Esophagus (tissue), 2 donors: ENCODE measurements around the gene PLEKHG2. TPM values are rescaled to one million over a fixed set of nuclear protein-coding genes. Genes with fewer than 3 reads are reported as not detected.
"Not testable (repeated sequence)": the region's sequence is repeated elsewhere in the genome, so short reads cannot be mapped to it uniquely, and the experiment has no call there.

Experiments
- H3K27ac ChIP-seq, 2 donors: one replicate each; pipeline ENCODE4 v1.5.1; 2013; ENCODE audit warnings: low read depth in 2 of 2, mild to moderate bottlenecking in 2 of 2, inconsistent platforms in 1 of 2, low read length in 1 of 2, moderate library complexity in 1 of 2
- H3K27me3 ChIP-seq, 2 donors: one replicate each; pipeline ENCODE4 v1.6.1; 2013; ENCODE audit warnings: low read length in 2 of 2, control low read depth in 1 of 2, mild to moderate bottlenecking in 1 of 2; ENCODE audit not compliant: insufficient read depth in 2 of 2, control insufficient read depth in 1 of 2
- H3K36me3 ChIP-seq, 2 donors: one replicate each; pipeline ENCODE4 v1.6.1; 2013; ENCODE audit warnings: low read length in 1 of 2; ENCODE audit not compliant: control insufficient read depth in 2 of 2, insufficient read depth in 2 of 2
- H3K4me1 ChIP-seq, 2 donors: one replicate each; pipeline ENCODE4 v1.6.1; 2013; ENCODE audit warnings: low read length in 1 of 2; ENCODE audit not compliant: control insufficient read depth in 2 of 2, insufficient read depth in 2 of 2
- H3K4me3 ChIP-seq, 2 donors: one replicate each; pipeline ENCODE4 v1.5.1; 2013; ENCODE audit warnings: low read length in 2 of 2, mild to moderate bottlenecking in 2 of 2, low read depth in 1 of 2, moderate library complexity in 1 of 2
- H3K9me3 ChIP-seq, 2 donors: one replicate each; pipeline ENCODE4 v1.6.1; 2013; ENCODE audit warnings: mild to moderate bottlenecking in 2 of 2, low read depth in 1 of 2, low read length in 1 of 2, moderate library complexity in 1 of 2; ENCODE audit not compliant: control insufficient read depth in 2 of 2, insufficient read depth in 1 of 2
- WGBS, 2 donors: extraction: QIAGEN DNeasy Blood & Tissue Kit; methylation state at CpG; one replicate each; pipeline ENCODE4 v1.1.7; 2013; 5-methylcytosine and 5-hydroxymethylcytosine counted together
- polyA plus RNA-seq, 2 donors: library from polyadenylated mRNA; stranded (reverse); fragments of 200-250 nt; gene quantifications; one replicate each; pipeline ENCODE4 v1.2.3, GENCODE V29; 2013
- donor health status: healthy with polysubstance abuse.
- donor health status: Bipolar disorder and iron deficiency.

The PLEKHG2 gene
- polyA plus RNA-seq, 2 donors = 3.8 to 9.2 TPM

- Histone ChIP-seq H3K4me1 (peaks cover 5 to 12% of the 10 kb centered on the region in 2 donors), H3K36me3 (peaks cover 0 to 3% of the 10 kb centered on the region in 2 donors), H3K9me3 (no peaks in the 10 kb centered on the region), H3K27me3 (no peaks in the 10 kb centered on the region), H3K27ac (peak overlapping the region in 1 of 2 donors; percentile 17), H3K4me3 (peak overlapping the region; percentile 24 to 99)
- 81 to 82% methylated on average over 16 of the region's 16 CpGs for WGBS, 2 donors
Measured at GRCh38 chr19:39446365-39447084, 34.1 kb downstream of the PLEKHG2 start.

GRCh38 chr19:39448271-39448670 is 35.8 kb downstream of the PLEKHG2 start:
- Histone ChIP-seq H3K4me1 (peaks cover 5 to 12% of the 10 kb centered on the region in 2 donors), H3K4me3 (no peak overlapping the region)
- 66 to 69% methylated on average over 3 of the region's 3 CpGs for WGBS, 2 donors

GRCh38 chr19:39449116-39449797 is 36.8 kb downstream of the PLEKHG2 start:
- Histone ChIP-seq H3K36me3 (peaks cover 0 to 6% of the 10 kb centered on the region in 2 donors), H3K9me3 (no peaks in the 10 kb centered on the region), H3K4me3 (no peak overlapping the region), H3K27me3 (no peaks in the 10 kb centered on the region), H3K4me1 (peaks cover 5 to 12% of the 10 kb centered on the region in 2 donors), H3K27ac (no peak overlapping the region)
- WGBS, 2 donors = 75 to 80% methylated on average over 8 of the region's 8 CpGs

More at GRCh38 chr19:39448271-39448670, 35.8 kb downstream of the PLEKHG2 start:
- Histone ChIP-seq H3K27me3 (no peaks in the 10 kb centered on the region), H3K9me3 (no peaks in the 10 kb centered on the region), H3K27ac (no peak overlapping the region), H3K36me3 (peaks cover 0 to 6% of the 10 kb centered on the region in 2 donors)

- not testable (repeated sequence) for H3K27ac ChIP-seq, H3K36me3 ChIP-seq, H3K9me3 ChIP-seq, H3K4me3 ChIP-seq, H3K27me3 ChIP-seq
- peaks cover 5 to 12% of the 10 kb centered on the region in 2 donors for H3K4me1 ChIP-seq
- WGBS, 2 donors = 95 to 96% methylated on average over 8 of the region's 8 CpGs
Measured at GRCh38 chr19:39451257-39451656, 38.8 kb downstream of the PLEKHG2 start.

- Histone ChIP-seq H3K4me1 (no peaks in the 10 kb centered on the region), H3K4me3 (no peak overlapping the region), H3K27me3 (no peaks in the 10 kb centered on the region), H3K27ac (no peak overlapping the region), H3K9me3 (no peaks in the 10 kb centered on the region), H3K36me3 (peaks cover 33 to 61% of the 10 kb centered on the region in 2 donors)
- 82 to 92% methylated on average over 3 of the region's 3 CpGs for WGBS, 2 donors
Measured at GRCh38 chr19:39463403-39463802, 50.9 kb downstream of the PLEKHG2 start.

- H3K4me3 ChIP-seq = no peak overlapping the region
- H3K36me3 ChIP-seq = peaks cover 30 to 60% of the 10 kb centered on the region in 2 donors
- no peak overlapping the region for H3K27ac ChIP-seq
- H3K27me3 ChIP-seq = no peaks in the 10 kb centered on the region
- H3K4me1 ChIP-seq = no peaks in the 10 kb centered on the region
- no peaks in the 10 kb centered on the region for H3K9me3 ChIP-seq
- WGBS, 2 donors = 93 to 95% methylated on average over 18 of the region's 18 CpGs
Measured at GRCh38 chr19:39465956-39466747, 53.7 kb downstream of the PLEKHG2 start.

GRCh38 chr19:39467941-39468340 is 55.5 kb downstream of the PLEKHG2 start:
- Histone ChIP-seq H3K36me3 (peaks cover 44 to 74% of the 10 kb centered on the region in 2 donors), H3K27ac (no peak overlapping the region)
- WGBS, 2 donors = 95 to 96% methylated on average over 7 of the region's 7 CpGs

GRCh38 chr19:39469036-39469435 is 56.6 kb downstream of the PLEKHG2 start:
- H3K36me3 ChIP-seq = peaks cover 50 to 85% of the 10 kb centered on the region in 2 donors
- no peaks in the 10 kb centered on the region for H3K9me3 ChIP-seq
- WGBS, 2 donors = 90% methylated on average over 11 of the region's 11 CpGs
- H3K4me3 ChIP-seq = no peak overlapping the region
- H3K27me3 ChIP-seq = no peaks in the 10 kb centered on the region
- no peaks in the 10 kb centered on the region for H3K4me1 ChIP-seq
- no peak overlapping the region for H3K27ac ChIP-seq

More at GRCh38 chr19:39467941-39468340, 55.5 kb downstream of the PLEKHG2 start:
- Histone ChIP-seq H3K27me3 (no peaks in the 10 kb centered on the region), H3K9me3 (no peaks in the 10 kb centered on the region), H3K4me3 (no peak overlapping the region), H3K4me1 (no peaks in the 10 kb centered on the region)

GRCh38 chr19:39469567-39469966 is 57.1 kb downstream of the PLEKHG2 start:
- Histone ChIP-seq H3K9me3 (no peaks in the 10 kb centered on the region), H3K4me1 (no peaks in the 10 kb centered on the region), H3K4me3 (no peak overlapping the region), H3K36me3 (peaks cover 52 to 90% of the 10 kb centered on the region in 2 donors), H3K27me3 (no peaks in the 10 kb centered on the region), H3K27ac (no peak overlapping the region)
- WGBS, 2 donors = 86 to 88% methylated on average over 6 of the region's 6 CpGs
